Measurements from ENCODE around the gene MEN1.
A peak's percentile ranks its signal among the peaks of the same experiment; 100 is the strongest.

The MEN1 gene

DNA sequence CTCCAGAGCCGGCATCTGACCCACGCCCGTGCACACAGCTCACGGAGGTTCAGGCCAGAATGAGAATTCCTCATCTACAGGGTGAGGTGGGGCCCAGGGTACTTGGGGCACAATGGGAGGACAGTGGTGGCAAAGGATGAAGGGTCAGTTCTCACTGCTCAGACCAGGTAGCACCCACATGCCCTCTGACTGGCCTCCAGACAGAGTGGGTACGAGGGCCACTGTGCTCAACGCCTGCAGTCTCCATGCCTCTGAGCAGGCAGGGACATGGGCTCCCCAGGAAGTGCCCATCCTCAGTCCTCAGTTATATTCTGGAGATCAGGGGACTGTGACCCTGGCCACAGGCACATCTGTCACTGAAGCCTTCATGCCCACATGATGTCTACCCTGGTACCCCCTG is 47.1 kb upstream of the MEN1 start:
- TF ChIP-seq ZNF140 (tag by site-specific recombination; IDR thresholded peaks at IDR 0.05): no peak
- no peak for TF ChIP-seq ZNF184 (tag by site-specific recombination; IDR thresholded peaks at IDR 0.05)
- no peak for TF ChIP-seq ZNF701 (tag by site-specific recombination; IDR thresholded peaks at IDR 0.05)
- TF ChIP-seq, protein P1, sequence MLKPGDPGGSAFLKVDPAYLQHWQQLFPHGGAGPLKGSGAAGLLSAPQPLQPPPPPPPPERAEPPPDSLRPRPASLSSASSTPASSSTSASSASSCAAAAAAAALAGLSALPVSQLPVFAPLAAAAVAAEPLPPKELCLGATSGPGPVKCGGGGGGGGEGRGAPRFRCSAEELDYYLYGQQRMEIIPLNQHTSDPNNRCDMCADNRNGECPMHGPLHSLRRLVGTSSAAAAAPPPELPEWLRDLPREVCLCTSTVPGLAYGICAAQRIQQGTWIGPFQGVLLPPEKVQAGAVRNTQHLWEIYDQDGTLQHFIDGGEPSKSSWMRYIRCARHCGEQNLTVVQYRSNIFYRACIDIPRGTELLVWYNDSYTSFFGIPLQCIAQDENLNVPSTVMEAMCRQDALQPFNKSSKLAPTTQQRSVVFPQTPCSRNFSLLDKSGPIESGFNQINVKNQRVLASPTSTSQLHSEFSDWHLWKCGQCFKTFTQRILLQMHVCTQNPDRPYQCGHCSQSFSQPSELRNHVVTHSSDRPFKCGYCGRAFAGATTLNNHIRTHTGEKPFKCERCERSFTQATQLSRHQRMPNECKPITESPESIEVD (tag by site-specific recombination; IDR thresholded peaks at IDR 0.05): no peak
- no peak for TF ChIP-seq ZNF560 (tag by site-specific recombination; IDR thresholded peaks at IDR 0.05; ENCODE audit: borderline replicate concordance)
- TF ChIP-seq ZNF530 (tag by site-specific recombination; IDR thresholded peaks at IDR 0.05; ENCODE audit: low read depth): no peak
- ChIA-PET CTCF (interaction anchor here (0.8 to 3.1 kb wide), 3 partner anchors 12 to 35 kb away, joined by 3 to 19 read pairs (median 3); no protein-coding TSS in a partner anchor), POLR2A (interaction anchor here (1.1 to 1.3 kb wide), 2 partner anchors 21 to 79 kb away, joined by 3 read pairs; no protein-coding TSS in a partner anchor)
- H3K4me3 ChIP-seq (ENCODE audit: low read depth, low read length): no peak overlapping the region
- H3K4me1 ChIP-seq (ENCODE audit: control insufficient read depth, insufficient read depth, low read length): no peaks in the 10 kb centered on the region
- no peak overlapping the region for H3K27ac ChIP-seq (ENCODE audit: extremely low read depth, low read depth, low read length)
- no peaks in the 10 kb centered on the region for H3K9me3 ChIP-seq (ENCODE audit: control insufficient read depth, insufficient read depth, low read depth, low read length)
- H3K36me3 ChIP-seq (ENCODE audit: control insufficient read depth in 2 of 2, insufficient read depth in 1 of 2, low read length in 2 of 2): peaks cover 0 to 34% of the 10 kb centered on the region in 2 experiments; a peak in 1 of 3 replicates

DNA sequence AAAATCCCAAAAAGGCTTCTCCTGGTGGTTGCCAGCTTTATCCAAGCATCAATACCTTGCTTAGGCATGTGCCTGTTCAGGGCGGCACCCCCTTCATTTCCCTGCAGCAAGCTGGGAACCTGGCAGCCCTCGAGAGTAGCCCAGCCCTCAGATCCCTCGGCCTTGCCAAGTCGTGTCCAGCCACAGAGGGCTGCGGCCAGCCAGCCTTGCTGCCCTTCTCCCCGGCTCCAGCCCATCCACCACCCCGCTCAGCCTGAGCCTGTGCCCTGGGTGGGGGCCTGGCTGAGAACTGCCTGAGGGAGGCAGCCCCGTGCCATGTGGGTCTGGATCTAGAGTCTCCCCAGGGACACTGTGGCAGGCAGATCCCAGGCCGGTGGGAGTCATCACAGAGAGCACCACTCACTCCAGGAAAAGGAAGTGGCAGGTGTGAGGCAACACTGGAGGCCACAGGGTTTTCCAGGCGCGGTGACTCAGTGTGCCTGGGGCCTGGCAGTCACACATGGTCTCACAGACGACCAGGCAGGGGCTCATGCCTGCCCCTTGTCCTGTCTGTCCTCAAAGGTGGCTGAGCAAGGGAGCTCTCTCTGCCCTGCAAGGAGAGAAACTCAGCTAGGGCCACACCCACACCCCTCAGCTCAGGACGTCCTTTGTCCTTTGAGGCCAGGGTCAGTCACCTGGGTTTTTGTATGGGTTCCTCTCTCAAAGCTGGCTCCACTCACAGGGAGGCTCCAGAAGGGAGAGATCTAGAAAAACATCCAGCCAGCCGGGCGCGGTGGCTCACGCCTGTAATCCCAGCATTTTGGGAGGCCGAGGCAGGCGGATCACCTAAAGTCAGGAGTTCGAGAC is 46.3 kb upstream of the MEN1 start:
- ChIA-PET CTCF (interaction anchor here (0.6 to 3.1 kb wide), 8 partner anchors 9 to 255 kb away, joined by 3 to 19 read pairs (median 3); no protein-coding TSS in a partner anchor), POLR2A (interaction anchor here (1.1 to 2.7 kb wide), 3 partner anchors 21 to 78 kb away, joined by 3 to 23 read pairs (median 3); partner anchors contain the start of gene EHD1)
- peaks cover 0 to 34% of the 10 kb centered on the region in 2 experiments; a peak in 1 of 3 replicates for H3K36me3 ChIP-seq (ENCODE audit: control insufficient read depth in 2 of 2, insufficient read depth in 1 of 2, low read length in 2 of 2)
- no peak overlapping the region for H3K4me3 ChIP-seq (ENCODE audit: low read depth, low read length)
- H3K27ac ChIP-seq (ENCODE audit: extremely low read depth, low read depth, low read length): no peak overlapping the region
- H3K9me3 ChIP-seq (ENCODE audit: control insufficient read depth, insufficient read depth, low read depth, low read length): no peaks in the 10 kb centered on the region
- no peaks in the 10 kb centered on the region for H3K4me1 ChIP-seq (ENCODE audit: control insufficient read depth, insufficient read depth, low read length)
- TF ChIP-seq HOXC10 (CRISPR knock-in tag; IDR thresholded peaks at IDR 0.05): no peak
- TF ChIP-seq ZNF571 (tag by site-specific recombination; IDR thresholded peaks at IDR 0.05): no peak
- TF ChIP-seq, protein P2, sequence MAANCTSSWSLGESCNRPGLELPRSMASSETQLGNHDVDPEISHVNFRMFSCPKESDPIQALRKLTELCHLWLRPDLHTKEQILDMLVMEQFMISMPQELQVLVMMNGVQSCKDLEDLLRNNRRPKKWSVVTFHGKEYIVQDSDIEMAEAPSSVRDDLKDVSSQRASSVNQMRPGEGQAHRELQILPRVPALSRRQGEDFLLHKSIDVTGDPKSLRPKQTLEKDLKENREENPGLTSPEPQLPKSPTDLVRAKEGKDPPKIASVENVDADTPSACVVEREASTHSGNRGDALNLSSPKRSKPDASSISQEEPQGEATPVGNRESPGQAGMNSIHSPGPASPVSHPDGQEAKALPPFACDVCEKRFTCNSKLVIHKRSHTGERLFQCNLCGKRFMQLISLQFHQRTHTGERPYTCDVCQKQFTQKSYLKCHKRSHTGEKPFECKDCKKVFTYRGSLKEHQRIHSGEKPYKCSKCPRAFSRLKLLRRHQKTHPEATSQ (tag by site-specific recombination; IDR thresholded peaks at IDR 0.05): no peak
- TF ChIP-seq KLF9 (tag by site-specific recombination; IDR thresholded peaks at IDR 0.05; ENCODE audit: low read depth): no peak
- TF ChIP-seq ZNF239 (tag by site-specific recombination; IDR thresholded peaks at IDR 0.05): no peak
- TF ChIP-seq, protein P3, sequence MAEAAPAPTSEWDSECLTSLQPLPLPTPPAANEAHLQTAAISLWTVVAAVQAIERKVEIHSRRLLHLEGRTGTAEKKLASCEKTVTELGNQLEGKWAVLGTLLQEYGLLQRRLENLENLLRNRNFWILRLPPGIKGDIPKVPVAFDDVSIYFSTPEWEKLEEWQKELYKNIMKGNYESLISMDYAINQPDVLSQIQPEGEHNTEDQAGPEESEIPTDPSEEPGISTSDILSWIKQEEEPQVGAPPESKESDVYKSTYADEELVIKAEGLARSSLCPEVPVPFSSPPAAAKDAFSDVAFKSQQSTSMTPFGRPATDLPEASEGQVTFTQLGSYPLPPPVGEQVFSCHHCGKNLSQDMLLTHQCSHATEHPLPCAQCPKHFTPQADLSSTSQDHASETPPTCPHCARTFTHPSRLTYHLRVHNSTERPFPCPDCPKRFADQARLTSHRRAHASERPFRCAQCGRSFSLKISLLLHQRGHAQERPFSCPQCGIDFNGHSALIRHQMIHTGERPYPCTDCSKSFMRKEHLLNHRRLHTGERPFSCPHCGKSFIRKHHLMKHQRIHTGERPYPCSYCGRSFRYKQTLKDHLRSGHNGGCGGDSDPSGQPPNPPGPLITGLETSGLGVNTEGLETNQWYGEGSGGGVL (tag by site-specific recombination; IDR thresholded peaks at IDR 0.05): 0 out of 2 replicates have a peak, but pooled peaks have one; percentile 12
- TF ChIP-seq ZNF707 (tag by site-specific recombination; IDR thresholded peaks at IDR 0.05): no peak
- TF ChIP-seq ZNF600 (tag by site-specific recombination; IDR thresholded peaks at IDR 0.05): no peak
- TF ChIP-seq, protein P4, sequence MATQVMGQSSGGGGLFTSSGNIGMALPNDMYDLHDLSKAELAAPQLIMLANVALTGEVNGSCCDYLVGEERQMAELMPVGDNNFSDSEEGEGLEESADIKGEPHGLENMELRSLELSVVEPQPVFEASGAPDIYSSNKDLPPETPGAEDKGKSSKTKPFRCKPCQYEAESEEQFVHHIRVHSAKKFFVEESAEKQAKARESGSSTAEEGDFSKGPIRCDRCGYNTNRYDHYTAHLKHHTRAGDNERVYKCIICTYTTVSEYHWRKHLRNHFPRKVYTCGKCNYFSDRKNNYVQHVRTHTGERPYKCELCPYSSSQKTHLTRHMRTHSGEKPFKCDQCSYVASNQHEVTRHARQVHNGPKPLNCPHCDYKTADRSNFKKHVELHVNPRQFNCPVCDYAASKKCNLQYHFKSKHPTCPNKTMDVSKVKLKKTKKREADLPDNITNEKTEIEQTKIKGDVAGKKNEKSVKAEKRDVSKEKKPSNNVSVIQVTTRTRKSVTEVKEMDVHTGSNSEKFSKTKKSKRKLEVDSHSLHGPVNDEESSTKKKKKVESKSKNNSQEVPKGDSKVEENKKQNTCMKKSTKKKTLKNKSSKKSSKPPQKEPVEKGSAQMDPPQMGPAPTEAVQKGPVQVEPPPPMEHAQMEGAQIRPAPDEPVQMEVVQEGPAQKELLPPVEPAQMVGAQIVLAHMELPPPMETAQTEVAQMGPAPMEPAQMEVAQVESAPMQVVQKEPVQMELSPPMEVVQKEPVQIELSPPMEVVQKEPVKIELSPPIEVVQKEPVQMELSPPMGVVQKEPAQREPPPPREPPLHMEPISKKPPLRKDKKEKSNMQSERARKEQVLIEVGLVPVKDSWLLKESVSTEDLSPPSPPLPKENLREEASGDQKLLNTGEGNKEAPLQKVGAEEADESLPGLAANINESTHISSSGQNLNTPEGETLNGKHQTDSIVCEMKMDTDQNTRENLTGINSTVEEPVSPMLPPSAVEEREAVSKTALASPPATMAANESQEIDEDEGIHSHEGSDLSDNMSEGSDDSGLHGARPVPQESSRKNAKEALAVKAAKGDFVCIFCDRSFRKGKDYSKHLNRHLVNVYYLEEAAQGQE (tag by site-specific recombination; IDR thresholded peaks at IDR 0.05): no peak
- no peak for TF ChIP-seq RBAK (tag by site-specific recombination; IDR thresholded peaks at IDR 0.05)
- no peak for TF ChIP-seq SP3 (tag by site-specific recombination; IDR thresholded peaks at IDR 0.05)
- no peak for TF ChIP-seq ZNF660 (tag by site-specific recombination; IDR thresholded peaks at IDR 0.05)
- no peak for TF ChIP-seq ZNF792 (tag by site-specific recombination; IDR thresholded peaks at IDR 0.05)
- no peak for TF ChIP-seq SCRT2 (tag by site-specific recombination; IDR thresholded peaks at IDR 0.05)
- TF ChIP-seq OVOL3 (tag by site-specific recombination; IDR thresholded peaks at IDR 0.05): no peak
- TF ChIP-seq ZBTB48 (tag by site-specific recombination; IDR thresholded peaks at IDR 0.05): 0 out of 2 replicates have a peak, but pooled peaks have one; percentile 23
- no peak for TF ChIP-seq KLF1 (tag by site-specific recombination; IDR thresholded peaks at IDR 0.05)
- no peak for TF ChIP-seq ZSCAN30 (tag by site-specific recombination; IDR thresholded peaks at IDR 0.05)
- TF ChIP-seq, protein P5, sequence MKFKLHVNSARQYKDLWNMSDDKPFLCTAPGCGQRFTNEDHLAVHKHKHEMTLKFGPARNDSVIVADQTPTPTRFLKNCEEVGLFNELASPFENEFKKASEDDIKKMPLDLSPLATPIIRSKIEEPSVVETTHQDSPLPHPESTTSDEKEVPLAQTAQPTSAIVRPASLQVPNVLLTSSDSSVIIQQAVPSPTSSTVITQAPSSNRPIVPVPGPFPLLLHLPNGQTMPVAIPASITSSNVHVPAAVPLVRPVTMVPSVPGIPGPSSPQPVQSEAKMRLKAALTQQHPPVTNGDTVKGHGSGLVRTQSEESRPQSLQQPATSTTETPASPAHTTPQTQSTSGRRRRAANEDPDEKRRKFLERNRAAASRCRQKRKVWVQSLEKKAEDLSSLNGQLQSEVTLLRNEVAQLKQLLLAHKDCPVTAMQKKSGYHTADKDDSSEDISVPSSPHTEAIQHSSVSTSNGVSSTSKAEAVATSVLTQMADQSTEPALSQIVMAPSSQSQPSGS (tag by site-specific recombination; IDR thresholded peaks at IDR 0.05; ENCODE audit: low read depth): no peak

Data from HEK293 (cell line).